ENCODE measurements around the gene TUBB1. TPM values are rescaled to one million over a fixed set of nuclear protein-coding genes. Genes with fewer than 3 reads are reported as not detected.

The TUBB1 gene
- total RNA-seq: under 0.01 TPM in 1 of 2 replicates, not detected in the other

DNA sequence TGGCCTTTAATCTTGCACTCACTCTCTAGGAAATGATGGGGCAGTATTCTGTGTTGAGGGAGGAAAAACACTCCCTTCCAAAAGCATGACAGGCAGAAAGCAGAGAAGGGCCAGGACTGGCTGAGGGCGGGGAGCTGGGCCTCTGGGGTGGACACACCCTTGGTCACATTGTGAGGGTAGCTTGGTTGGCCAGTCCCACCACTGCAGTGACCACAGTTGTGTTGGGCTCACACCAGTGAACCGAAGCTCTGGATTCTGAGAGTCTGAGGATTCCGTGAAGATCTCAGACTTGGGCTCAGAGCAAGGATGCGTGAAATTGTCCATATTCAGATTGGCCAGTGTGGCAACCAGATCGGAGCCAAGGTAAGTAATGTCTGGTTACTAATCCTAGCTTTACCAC is at the start of gene TUBB1:
Gene TUBB1 (plus strand): TSS at position 213 of the 400 bp plus-strand sequence. CDS start 94 bp downstream, at position 307.

GRCh38 chr20:58980711-58981627 is 38.3 kb upstream of the TUBB1 start, which contains the start of gene NELFCD:
NELFCD (plus strand) TSS chr20:58981256; CDS start chr20:58981310, 54 bp downstream.

DNA sequence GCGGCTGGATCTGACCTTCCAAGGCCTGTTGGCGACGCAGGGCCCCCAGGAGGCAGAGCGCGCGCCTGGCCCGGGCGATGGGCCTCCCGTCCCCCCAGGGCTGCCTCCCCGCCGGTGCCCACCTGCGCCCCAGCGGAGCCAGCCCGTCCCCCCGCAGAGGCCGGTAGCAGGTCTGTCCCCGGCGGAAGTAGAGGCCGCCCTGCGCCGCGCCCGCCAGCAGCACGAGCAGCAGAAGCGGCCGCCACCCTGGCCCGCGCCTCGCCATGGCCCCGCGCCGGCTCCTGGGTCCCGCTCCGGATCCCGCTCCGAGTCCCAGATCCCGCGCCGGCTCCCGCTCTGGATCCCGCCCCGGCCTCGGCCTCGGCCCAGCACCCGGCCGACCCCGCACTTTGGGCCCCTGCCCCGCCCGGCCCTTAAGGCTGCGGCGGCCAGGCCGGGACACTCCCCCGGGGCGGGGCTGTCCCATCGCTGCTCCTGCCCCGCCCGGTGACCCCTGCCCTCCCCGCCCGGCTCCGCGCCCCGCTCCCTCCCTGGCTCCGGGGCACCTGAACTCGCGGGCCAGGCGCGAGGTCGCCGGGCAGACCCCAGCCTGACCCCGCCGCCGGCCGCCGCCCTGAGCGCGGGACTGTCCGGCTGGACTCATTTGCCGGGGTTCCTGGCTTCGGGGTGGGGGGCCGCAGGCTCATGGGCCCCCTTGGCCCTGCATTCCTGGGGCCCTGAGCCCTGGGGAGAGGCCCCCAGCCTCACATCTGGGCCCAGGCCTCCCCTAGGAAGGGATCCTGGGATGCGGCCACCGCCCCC is 12.2 kb upstream of the TUBB1 start, which contains the start of gene CTSZ:
Gene CTSZ (minus strand): TSS at position 391 of the 801 bp plus-strand sequence. CDS start 126 bp downstream, at position 265.

DNA sequence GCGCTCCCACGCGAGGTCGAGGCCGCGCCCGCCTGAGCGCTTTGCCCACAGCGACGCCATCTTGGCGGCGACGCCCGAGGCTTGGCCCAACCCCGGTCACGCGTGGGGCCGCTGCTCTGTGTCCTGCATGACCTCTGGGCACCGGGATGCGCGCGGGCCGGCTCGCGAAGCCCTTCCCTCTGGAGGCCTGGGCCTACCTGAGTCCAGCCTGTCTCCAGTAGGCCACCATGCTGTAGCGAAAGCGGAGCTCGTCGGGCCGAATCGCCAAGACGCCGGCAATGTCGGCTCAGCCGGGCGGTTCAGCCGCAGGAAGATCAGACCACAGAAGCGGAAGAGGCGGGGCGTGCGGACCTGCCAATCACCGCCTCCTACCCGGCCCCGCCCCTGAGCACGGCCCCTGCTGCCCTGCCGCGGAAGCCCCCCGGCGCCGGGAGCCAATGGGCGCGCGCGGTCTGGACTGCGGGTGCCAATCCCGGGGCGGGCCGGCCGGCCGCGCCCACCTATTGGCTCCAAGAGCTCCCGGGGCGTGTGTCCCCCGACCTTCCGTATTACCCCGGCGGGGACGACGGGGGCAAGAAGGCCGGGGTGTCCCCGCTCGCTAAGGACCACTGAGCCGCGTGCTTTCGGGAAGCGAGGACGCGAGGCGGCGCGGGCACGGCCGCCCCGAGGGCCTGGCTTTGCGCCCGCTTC is 12.9 kb downstream of the TUBB1 start, which contains the start of gene ATP5F1E:
Gene ATP5F1E (minus strand): TSS at position 313 of the 690 bp plus-strand sequence. CDS start 84 bp downstream, at position 229.

GRCh38 chr20:59042151-59042795 is 23.0 kb downstream of the TUBB1 start, which contains the start of gene PRELID3B:
PRELID3B (minus strand) TSS chr20:59042786; CDS start chr20:59042730, 56 bp downstream.

Other genes starting within 250 kb of the TUBB1 start
- 0.73 and 0.81 TPM in 2 replicates for gene GNAS-AS1, start 168.5 kb upstream of the TUBB1 start, total RNA-seq
- 617 and 716 TPM in 2 replicates for gene GNAS, start 166.7 kb upstream of the TUBB1 start, total RNA-seq
- 66.8 and 70.9 TPM in 2 replicates for gene NELFCD, start 38.2 kb upstream of the TUBB1 start, total RNA-seq
- gene CTSZ, start 12.2 kb upstream of the TUBB1 start, total RNA-seq: 118 and 137 TPM in 2 replicates
- 13.7 and 15.3 TPM in 2 replicates for gene ATP5F1E, start 12.9 kb downstream of the TUBB1 start, total RNA-seq
- 57.1 and 59.6 TPM in 2 replicates for gene PRELID3B, start 23.4 kb downstream of the TUBB1 start, total RNA-seq
- not detected in 2 replicates for gene ZNF831, start 144.4 kb downstream of the TUBB1 start, total RNA-seq